Measurements from ENCODE around the gene CACNA1E. TPM values are rescaled to one million over a fixed set of nuclear protein-coding genes. Genes with fewer than 3 reads are reported as not detected.

Gene CACNA1E
- total RNA-seq, 1 experiment from 2014 or later, result 0.46 TPM

GRCh38 chr1:181513786-181514297 is 30.5 kb downstream of the CACNA1E start:
- no peak overlapping the region for H3K4me3 Mint-ChIP-seq
- H2BK15ac ChIP-seq (ENCODE audit: low read depth, low read length), result no peak overlapping the region
- no peak overlapping the region for H3K4ac ChIP-seq (ENCODE audit: low read depth, low read length)
- no peaks in the 10 kb centered on the region for H3K79me2 ChIP-seq (ENCODE audit: insufficient read depth, low read length)
- no peak overlapping the region for H2BK5ac ChIP-seq (ENCODE audit: insufficient read length, low read length)
- peaks cover 20 to 21% of the 10 kb centered on the region in 2 experiments for H3K4me1 Mint-ChIP-seq
- H3K56ac ChIP-seq (ENCODE audit: insufficient read length, low read depth, low read length), result no peak overlapping the region
- no peaks in the 10 kb centered on the region for H4K20me1 ChIP-seq (ENCODE audit: control insufficient read depth, insufficient read depth, insufficient read length)
- no peak overlapping the region for H3K4me2 ChIP-seq (ENCODE audit: insufficient read depth, insufficient read length, low read length)
- no peak overlapping the region for H4K8ac ChIP-seq (replicated peaks; ENCODE audit: insufficient read length, low read depth, low read length)
- DNase-seq, result no peak
- no peaks in the 10 kb centered on the region for H3K27me3 ChIP-seq (ENCODE audit: insufficient read depth, low read length)
- H2AFZ ChIP-seq (ENCODE audit: low read length), result no peak overlapping the region
- no peaks in the 10 kb centered on the region for H3K4me1 ChIP-seq (ENCODE audit: insufficient read depth, low read length)
- WGBS (ENCODE audit: extremely low coverage, insufficient read length, low lambda C conversion rate), result no CpG with 5 or more reads among the region's 4 CpGs
- no peak overlapping the region for H3K23ac ChIP-seq (ENCODE audit: insufficient read length, low read depth, low read length)
- no peaks in the 10 kb centered on the region for H3K79me1 ChIP-seq (ENCODE audit: insufficient read depth, low read depth, low read length, poor library complexity, severe bottlenecking)
- H3K36me3 Mint-ChIP-seq (ENCODE audit: insufficient read depth in 1 of 3, low read depth in 3 of 3), result no peaks in the 10 kb centered on the region
- no peaks in the 10 kb centered on the region for H3K23me2 ChIP-seq (ENCODE audit: insufficient read length, low read depth, low read length, poor library complexity, severe bottlenecking)
- H3K9ac ChIP-seq (ENCODE audit: extremely low read depth, insufficient read length, low read length), result no peak overlapping the region
- no peak for TF ChIP-seq CTCF (conservative IDR thresholded peaks at IDR 0.05)
- no peak overlapping the region for H3K27ac Mint-ChIP-seq
- no peak overlapping the region for H2BK120ac ChIP-seq (ENCODE audit: low read depth, low read length, poor library complexity, severe bottlenecking)
- H3K27ac ChIP-seq (ENCODE audit: insufficient read length, low read depth, low read length), result no peak overlapping the region
- no peak overlapping the region for H3K18ac ChIP-seq (ENCODE audit: insufficient read length, low read depth, low read length)
- H3K14ac ChIP-seq (ENCODE audit: insufficient read depth, low read length), result no peak overlapping the region
- no peaks in the 10 kb centered on the region for H3K9me3 Mint-ChIP-seq
- H3K27me3 Mint-ChIP-seq (ENCODE audit: low read depth), result peaks cover 5% of the 10 kb centered on the region
- no peaks in the 10 kb centered on the region for H3K9me3 ChIP-seq (ENCODE audit: control insufficient read depth, low read depth, low read length)
- H2BK20ac ChIP-seq (ENCODE audit: low read depth, low read length, poor library complexity, severe bottlenecking), result no peak overlapping the region
- H2BK12ac ChIP-seq (ENCODE audit: insufficient read length, low read depth, low read length), result no peak overlapping the region
- no peak overlapping the region for H4K5ac ChIP-seq (ENCODE audit: insufficient read length, low read depth, low read length)
- H4K91ac ChIP-seq (ENCODE audit: insufficient read length, low read depth, low read length), result no peak overlapping the region
- no peak overlapping the region for H3T11ph ChIP-seq (ENCODE audit: low read length)
- H2AK5ac ChIP-seq (ENCODE audit: insufficient read length, low read length), result no peak overlapping the region
